A673 (cell line): ENCODE measurements around the gene ENKD1. TPM values are rescaled to one million over a fixed set of nuclear protein-coding genes. Genes with fewer than 3 reads are reported as not detected.

ENCODE experiments used
- BruUV-seq: library from RNA; stranded (reverse); fragments of 400-500 nt; replicated peaks from 2 replicates; lab custom pipeline; 2021; lab: Mats Ljungman, UMichigan
- CTCF ChIA-PET: fragments of 300-600 bp; sonication (Branson Sonifier 250); formaldehyde crosslinking; loops from one replicate; lab custom pipeline; 2022; ENCODE audit warnings: antibody characterized with exemption; lab: Charles Lee
- POLR2A ChIA-PET: fragments of 300-600 bp; sonication (Branson Sonifier 250); formaldehyde crosslinking; loops from one replicate; lab custom pipeline; 2022; ENCODE audit warnings: antibody characterized with exemption; ENCODE audit not compliant: low non-redundant PET; lab: Charles Lee
- DNase-seq: peaks from one replicate; pipeline ENCODE4 v3.0.0-alpha.2; 2015; ENCODE audit warnings: low spot score
- H3K27ac ChIP-seq: fragments of 200-600 bp; sonication (generic); 2 replicates; pipeline ENCODE4 v1.5.1; 2016; ENCODE audit warnings: mixed run types, low read depth, mild to moderate bottlenecking, mixed read lengths, antibody characterized with exemption, low read length; ENCODE audit not compliant: poor library complexity, severe bottlenecking
- H3K27me3 ChIP-seq: fragments of 200-600 bp; sonication (generic); replicated peaks from 2 replicates; pipeline ENCODE4 v1.6.1; 2017; ENCODE audit warnings: mixed run types, low read depth, mild to moderate bottlenecking, mixed read lengths, antibody characterized with exemption, low read length; ENCODE audit not compliant: insufficient read depth, poor library complexity
- H3K36me3 ChIP-seq: fragments of 200-600 bp; sonication (generic); 2 replicates; pipeline ENCODE4 v1.6.1; 2016; ENCODE audit warnings: mixed run types, mild to moderate bottlenecking, mixed read lengths, antibody characterized with exemption, low read length; ENCODE audit not compliant: insufficient read depth, poor library complexity, severe bottlenecking
- H3K4me1 ChIP-seq: fragments of 200-600 bp; sonication (generic); 2 replicates; pipeline ENCODE4 v1.6.1; 2017; ENCODE audit warnings: mixed run types, mild to moderate bottlenecking, mixed read lengths, antibody characterized with exemption, low read length; ENCODE audit not compliant: insufficient read depth, poor library complexity, severe bottlenecking
- H3K4me3 ChIP-seq: fragments of 200-600 bp; sonication (generic); 2 replicates; pipeline ENCODE4 v1.5.1; 2016; ENCODE audit warnings: low read depth, mixed run types, mild to moderate bottlenecking, mixed read lengths, low read length; ENCODE audit not compliant: poor library complexity, severe bottlenecking
- H3K9me3 ChIP-seq: fragments of 200-600 bp; sonication (generic); 2 replicates; pipeline ENCODE4 v1.6.1; 2016; ENCODE audit warnings: mixed run types, low read depth, mild to moderate bottlenecking, mixed read lengths, antibody characterized with exemption, low read length; ENCODE audit not compliant: poor library complexity, severe bottlenecking
- EZH2 ChIP-seq: fragments of 200-600 bp; sonication (generic); IDR thresholded peaks from 2 replicates; pipeline ENCODE4 v1.6.1; 2017; ENCODE audit warnings: borderline replicate concordance, low read depth, mild to moderate bottlenecking, mixed read lengths, antibody characterized with exemption, low read length; ENCODE audit not compliant: poor library complexity, severe bottlenecking
- intact Hi-C: fragments of 100-400 bp; cut with micrococcal nuclease; formaldehyde crosslinking; loops from one replicate; pipeline ENCODE4 v1.10.0; 2022; ENCODE audit not compliant: unreplicated experiment
- total RNA-seq: library from RNA; stranded (reverse); gene quantifications from 2 replicates; pipeline ENCODE4 v1.2.3, GENCODE V29; 2021
- TF ChIP-seq, protein P1 (sequence below): fragments of 300-800, 200-600 bp; sonication (generic); conservative IDR thresholded peaks from 2 replicates; pipeline ENCODE4 v1.5.1; 2017; ENCODE audit warnings: low read depth, mild to moderate bottlenecking, antibody characterized with exemption, low read length, moderate library complexity, mixed read lengths

ENKD1 gene
- total RNA-seq, 1 experiment from 2014 or later: 8.5 TPM

DNA sequence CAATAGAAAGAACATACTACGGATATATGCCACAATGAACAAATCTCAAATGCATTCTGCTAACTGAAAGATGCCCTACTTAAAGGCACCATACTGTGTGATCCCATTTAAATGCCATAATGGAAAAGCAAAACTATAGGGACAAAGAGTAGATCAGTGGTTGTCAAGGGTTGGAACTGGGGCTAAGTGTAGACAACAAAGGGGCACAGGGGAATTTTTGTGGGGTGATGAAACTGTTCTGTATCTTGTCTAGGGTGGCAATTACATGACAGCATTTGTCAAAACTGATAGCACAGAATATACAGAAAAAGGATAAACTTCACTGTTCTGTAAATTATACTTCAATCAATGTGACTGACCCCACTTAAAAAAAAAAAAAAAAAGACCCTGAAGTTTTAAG lies 34.9 kb upstream of the ENKD1 start:
- ChIA-PET POLR2A (no interaction called here), CTCF (no interaction called here)
- no peaks in the 10 kb centered on the region for H3K4me1 ChIP-seq
- DNase-seq: peak; percentile 27
- TF ChIP-seq EZH2: no peak
- TF ChIP-seq, protein P1, sequence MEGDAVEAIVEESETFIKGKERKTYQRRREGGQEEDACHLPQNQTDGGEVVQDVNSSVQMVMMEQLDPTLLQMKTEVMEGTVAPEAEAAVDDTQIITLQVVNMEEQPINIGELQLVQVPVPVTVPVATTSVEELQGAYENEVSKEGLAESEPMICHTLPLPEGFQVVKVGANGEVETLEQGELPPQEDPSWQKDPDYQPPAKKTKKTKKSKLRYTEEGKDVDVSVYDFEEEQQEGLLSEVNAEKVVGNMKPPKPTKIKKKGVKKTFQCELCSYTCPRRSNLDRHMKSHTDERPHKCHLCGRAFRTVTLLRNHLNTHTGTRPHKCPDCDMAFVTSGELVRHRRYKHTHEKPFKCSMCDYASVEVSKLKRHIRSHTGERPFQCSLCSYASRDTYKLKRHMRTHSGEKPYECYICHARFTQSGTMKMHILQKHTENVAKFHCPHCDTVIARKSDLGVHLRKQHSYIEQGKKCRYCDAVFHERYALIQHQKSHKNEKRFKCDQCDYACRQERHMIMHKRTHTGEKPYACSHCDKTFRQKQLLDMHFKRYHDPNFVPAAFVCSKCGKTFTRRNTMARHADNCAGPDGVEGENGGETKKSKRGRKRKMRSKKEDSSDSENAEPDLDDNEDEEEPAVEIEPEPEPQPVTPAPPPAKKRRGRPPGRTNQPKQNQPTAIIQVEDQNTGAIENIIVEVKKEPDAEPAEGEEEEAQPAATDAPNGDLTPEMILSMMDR: no peak
- intact Hi-C loops: no loop called here
- BruUV-seq: no TSS peak
- H3K27me3 ChIP-seq: no peaks in the 10 kb centered on the region
- H3K27ac ChIP-seq: no peak overlapping the region
- H3K4me3 ChIP-seq: no peak overlapping the region
- no peaks in the 10 kb centered on the region for H3K9me3 ChIP-seq
- H3K36me3 ChIP-seq: no peaks in the 10 kb centered on the region

DNA sequence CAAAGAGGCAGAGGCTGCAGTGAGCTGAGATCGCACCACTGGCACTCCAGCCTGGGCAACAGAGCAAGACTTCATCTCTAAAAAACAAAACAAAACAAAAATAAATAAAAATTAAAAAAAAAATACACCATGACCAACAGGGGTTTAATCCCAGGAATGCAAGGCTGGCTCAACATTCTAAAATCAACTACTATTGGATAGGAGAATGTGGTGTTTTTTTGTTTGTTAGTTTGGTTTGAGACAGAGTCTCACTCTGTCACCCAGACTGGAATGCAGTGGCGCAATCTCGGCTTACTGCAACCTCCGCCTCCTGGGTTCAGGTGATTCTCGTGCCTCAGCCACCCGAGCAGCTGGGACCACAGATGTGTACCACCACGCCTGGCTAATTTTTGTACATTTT lies 32.7 kb upstream of the ENKD1 start:
- Histone ChIP-seq H3K27me3 (no peaks in the 10 kb centered on the region), H3K4me1 (no peaks in the 10 kb centered on the region), H3K4me3 (no peak overlapping the region), H3K36me3 (no peaks in the 10 kb centered on the region), H3K9me3 (no peaks in the 10 kb centered on the region), H3K27ac (no peak overlapping the region)
- CTCF ChIA-PET: no interaction called here
- POLR2A ChIA-PET: no interaction called here
- BruUV-seq: no TSS peak
- intact Hi-C loops: no loop called here
- DNase-seq: no peak
- TF ChIP-seq, protein P1: no peak
- TF ChIP-seq EZH2: no peak

DNA sequence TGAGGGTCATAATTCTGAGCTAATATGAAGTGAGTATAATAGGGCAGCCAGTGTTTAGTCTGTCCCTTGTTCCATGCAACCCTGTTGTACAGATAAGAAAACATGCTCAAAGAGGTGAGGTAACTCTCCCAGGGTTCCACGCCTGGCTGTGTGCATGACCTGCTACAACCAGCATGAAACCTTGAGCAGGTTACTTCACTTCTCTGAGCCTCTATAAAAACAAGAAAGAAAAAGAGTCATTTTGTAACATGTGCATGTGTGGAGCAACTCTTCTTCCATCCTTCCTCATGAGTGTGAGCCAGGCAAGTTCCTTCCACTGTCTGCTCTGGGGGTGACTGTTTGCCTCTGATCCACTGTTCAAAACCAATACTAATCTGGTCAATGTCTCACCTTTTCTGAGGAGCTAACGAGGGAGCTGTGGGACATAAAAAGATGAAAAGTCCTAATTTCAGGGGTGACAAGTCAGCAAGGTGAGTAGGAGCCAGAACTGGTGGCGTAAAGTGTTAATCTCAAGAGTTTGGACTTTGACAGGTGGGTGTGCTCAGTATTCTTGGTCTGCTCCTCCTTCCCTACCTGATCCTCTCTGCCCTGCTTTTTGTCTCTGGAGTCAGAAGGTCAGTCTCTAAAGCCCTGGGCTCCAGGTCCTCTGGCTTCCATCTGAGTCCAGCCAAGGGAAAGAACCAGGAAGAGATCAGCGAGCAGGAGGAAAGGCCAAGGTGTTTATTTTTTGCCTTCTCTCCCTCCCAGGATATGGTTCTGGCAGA lies 31.1 kb upstream of the ENKD1 start:
- Histone ChIP-seq H3K4me1 (no peaks in the 10 kb centered on the region), H3K4me3 (no peak overlapping the region), H3K27ac (no peak overlapping the region), H3K27me3 (no peaks in the 10 kb centered on the region), H3K36me3 (no peaks in the 10 kb centered on the region), H3K9me3 (no peaks in the 10 kb centered on the region)
- DNase-seq: no peak
- no TSS peak for BruUV-seq
- intact Hi-C loops: no loop called here
- TF ChIP-seq EZH2: no peak
- TF ChIP-seq, protein P1: no peak
- ChIA-PET CTCF (no interaction called here), POLR2A (no interaction called here)
